ENCODE data around the gene BICRAL. TPM values are rescaled to one million over a fixed set of nuclear protein-coding genes. Genes with fewer than 3 reads are reported as not detected.

The BICRAL gene
- polyA plus RNA-seq, 1 of the 3 experiments (the other 2 are of a cell fraction), result 5.1 TPM

DNA sequence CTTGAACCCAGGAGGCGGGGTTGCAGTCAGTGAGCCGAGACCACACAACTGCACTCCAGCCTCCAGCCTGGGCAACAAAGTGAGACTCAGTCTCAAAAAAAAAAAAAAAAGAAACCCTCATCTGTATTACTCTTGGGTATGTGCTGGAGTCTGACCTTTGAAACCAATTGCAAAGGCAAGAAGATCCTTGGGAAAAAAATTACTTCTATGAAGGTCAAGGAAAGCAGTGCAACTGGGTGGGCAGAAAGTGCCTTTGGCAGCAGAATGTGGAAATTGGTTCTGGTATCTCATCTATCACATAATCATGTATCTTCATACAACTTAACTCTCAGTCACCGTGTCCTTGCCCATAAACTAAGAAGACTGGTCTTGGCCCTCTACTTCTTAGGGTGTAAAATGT lies 89.9 kb downstream of the BICRAL start:
- no peak for DNase-seq
- H3K9ac ChIP-seq, result no peak overlapping the region
- H3K4me1 ChIP-seq (ENCODE audit: control insufficient read depth in 1 of 2, insufficient read depth in 2 of 2, low read depth in 1 of 2, low read length in 1 of 2), result no peaks in the 10 kb centered on the region
- no peak overlapping the region for H3K27ac ChIP-seq (ENCODE audit: low read depth in 2 of 2, low read length in 1 of 2)
- no peaks in the 10 kb centered on the region for H3K79me2 ChIP-seq (ENCODE audit: insufficient read depth)
- H3K36me3 ChIP-seq (replicated peaks in 1 of 2; ENCODE audit: control insufficient read depth in 1 of 2, insufficient read depth in 2 of 2, low read length in 1 of 2), result peaks cover 3 to 8% of the 10 kb centered on the region in 2 experiments
- no peak overlapping the region for H3K4me3 ChIP-seq (ENCODE audit: low read depth in 2 of 2, low read length in 1 of 2)
- peaks cover 4% of the 10 kb centered on the region for H3F3A ChIP-seq (replicated peaks; ENCODE audit: insufficient read depth)
- 92% methylated on average over 3 of the region's 3 CpGs for WGBS (ENCODE audit: low lambda C conversion rate)
- no peaks in the 10 kb centered on the region for H4K20me1 ChIP-seq (ENCODE audit: insufficient read depth)
- no peaks in the 10 kb centered on the region for H3K27me3 ChIP-seq (ENCODE audit: insufficient read depth)
- CTCF ChIA-PET, result no interaction called here
- no peaks in the 10 kb centered on the region for H3K9me2 ChIP-seq
- no peaks in the 10 kb centered on the region for H3K9me3 ChIP-seq
- POLR2A ChIA-PET, result no interaction called here
- no peak overlapping the region for H2AFZ ChIP-seq (ENCODE audit: low read depth)
- TF ChIP-seq MEF2A (IDR thresholded peaks at IDR 0.05; ENCODE audit: borderline replicate concordance, low read depth), result no peak
- no peak for TF ChIP-seq GABPA (IDR thresholded peaks at IDR 0.05; ENCODE audit: low read depth)
- no peak for TF ChIP-seq EZH2phosphoT487 (IDR thresholded peaks at IDR 0.05; ENCODE audit: borderline replicate concordance, low read depth)
- TF ChIP-seq, protein P1, sequence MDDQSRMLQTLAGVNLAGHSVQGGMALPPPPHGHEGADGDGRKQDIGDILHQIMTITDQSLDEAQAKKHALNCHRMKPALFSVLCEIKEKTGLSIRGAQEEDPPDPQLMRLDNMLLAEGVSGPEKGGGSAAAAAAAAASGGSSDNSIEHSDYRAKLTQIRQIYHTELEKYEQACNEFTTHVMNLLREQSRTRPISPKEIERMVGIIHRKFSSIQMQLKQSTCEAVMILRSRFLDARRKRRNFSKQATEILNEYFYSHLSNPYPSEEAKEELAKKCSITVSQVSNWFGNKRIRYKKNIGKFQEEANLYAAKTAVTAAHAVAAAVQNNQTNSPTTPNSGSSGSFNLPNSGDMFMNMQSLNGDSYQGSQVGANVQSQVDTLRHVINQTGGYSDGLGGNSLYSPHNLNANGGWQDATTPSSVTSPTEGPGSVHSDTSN (IDR thresholded peaks at IDR 0.05), result no peak
- TF ChIP-seq, protein P2, sequence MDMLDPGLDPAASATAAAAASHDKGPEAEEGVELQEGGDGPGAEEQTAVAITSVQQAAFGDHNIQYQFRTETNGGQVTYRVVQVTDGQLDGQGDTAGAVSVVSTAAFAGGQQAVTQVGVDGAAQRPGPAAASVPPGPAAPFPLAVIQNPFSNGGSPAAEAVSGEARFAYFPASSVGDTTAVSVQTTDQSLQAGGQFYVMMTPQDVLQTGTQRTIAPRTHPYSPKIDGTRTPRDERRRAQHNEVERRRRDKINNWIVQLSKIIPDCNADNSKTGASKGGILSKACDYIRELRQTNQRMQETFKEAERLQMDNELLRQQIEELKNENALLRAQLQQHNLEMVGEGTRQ (IDR thresholded peaks at IDR 0.05; ENCODE audit: borderline replicate concordance, low read depth, low read length), result no peak
- no peak for TF ChIP-seq RXRA (IDR thresholded peaks at IDR 0.05; ENCODE audit: borderline replicate concordance, low read depth)
- H3K4me2 ChIP-seq, result no peak overlapping the region

DNA sequence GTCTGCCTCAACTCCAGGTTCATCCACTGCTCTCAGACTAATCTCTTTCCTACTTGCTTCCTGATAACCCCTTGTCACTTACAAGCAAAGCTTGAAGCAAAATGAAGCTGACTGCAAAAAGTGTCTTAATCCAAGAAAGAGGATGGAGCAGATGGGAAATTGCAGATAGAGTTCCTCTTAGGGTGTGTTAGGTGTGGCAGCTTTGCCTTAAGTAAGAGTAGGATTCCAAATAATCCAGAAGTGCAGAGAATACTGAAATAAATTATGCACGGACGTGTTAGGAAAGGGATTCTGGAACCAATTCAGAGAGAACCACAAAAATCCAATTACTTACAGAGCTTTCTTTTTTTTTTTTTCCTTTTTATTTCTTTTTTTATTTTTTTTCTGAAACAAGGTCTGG lies 91.5 kb downstream of the BICRAL start:
- DNase-seq, result no peak
- WGBS (ENCODE audit: low lambda C conversion rate), result 93% methylated on average over 2 of the region's 2 CpGs
- Histone ChIP-seq H3K4me1 (ENCODE audit: control insufficient read depth in 1 of 2, insufficient read depth in 2 of 2, low read depth in 1 of 2, low read length in 1 of 2) (no peaks in the 10 kb centered on the region), H3K36me3 (replicated peaks in 1 of 2; ENCODE audit: control insufficient read depth in 1 of 2, insufficient read depth in 2 of 2, low read length in 1 of 2) (no peaks in the 10 kb centered on the region), H4K20me1 (ENCODE audit: insufficient read depth) (no peaks in the 10 kb centered on the region), H3K4me3 (ENCODE audit: low read depth in 2 of 2, low read length in 1 of 2) (no peak overlapping the region), H3F3A (replicated peaks; ENCODE audit: insufficient read depth) (peaks cover 4% of the 10 kb centered on the region), H3K27ac (ENCODE audit: low read depth in 2 of 2, low read length in 1 of 2) (no peak overlapping the region), H2AFZ (ENCODE audit: low read depth) (no peak overlapping the region), H3K9me2 (no peaks in the 10 kb centered on the region), H3K9me3 (no peaks in the 10 kb centered on the region), H3K4me2 (no peak overlapping the region), H3K79me2 (ENCODE audit: insufficient read depth) (no peaks in the 10 kb centered on the region), H3K27me3 (ENCODE audit: insufficient read depth) (no peaks in the 10 kb centered on the region), H3K9ac (no peak overlapping the region)
- CTCF ChIA-PET, result interaction anchor here (1.1 to 1.2 kb wide), 3 partner anchors 8 to 212 kb away, joined by 3 to 5 read pairs (median 3); no protein-coding TSS in a partner anchor
- TF ChIP-seq FOXM1 (IDR thresholded peaks at IDR 0.05; ENCODE audit: low read depth), result no peak
- TF ChIP-seq CHD2 (IDR thresholded peaks at IDR 0.05; ENCODE audit: low read length, partially characterized antibody), result no peak
- TF ChIP-seq FOXJ3 (CRISPR knock-in tag; IDR thresholded peaks at IDR 0.05), result no peak
- TF ChIP-seq GABPA (IDR thresholded peaks at IDR 0.05; ENCODE audit: low read depth), result no peak
- TF ChIP-seq MXI1 (IDR thresholded peaks at IDR 0.05; ENCODE audit: low read depth, low read length), result no peak
- no peak for TF ChIP-seq YY1 (IDR thresholded peaks at IDR 0.05; ENCODE audit: low read depth)
- TF ChIP-seq, protein P3, sequence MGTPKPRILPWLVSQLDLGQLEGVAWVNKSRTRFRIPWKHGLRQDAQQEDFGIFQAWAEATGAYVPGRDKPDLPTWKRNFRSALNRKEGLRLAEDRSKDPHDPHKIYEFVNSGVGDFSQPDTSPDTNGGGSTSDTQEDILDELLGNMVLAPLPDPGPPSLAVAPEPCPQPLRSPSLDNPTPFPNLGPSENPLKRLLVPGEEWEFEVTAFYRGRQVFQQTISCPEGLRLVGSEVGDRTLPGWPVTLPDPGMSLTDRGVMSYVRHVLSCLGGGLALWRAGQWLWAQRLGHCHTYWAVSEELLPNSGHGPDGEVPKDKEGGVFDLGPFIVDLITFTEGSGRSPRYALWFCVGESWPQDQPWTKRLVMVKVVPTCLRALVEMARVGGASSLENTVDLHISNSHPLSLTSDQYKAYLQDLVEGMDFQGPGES (IDR thresholded peaks at IDR 0.05; ENCODE audit: low read depth, low read length), result no peak
- TF ChIP-seq NFIC (IDR thresholded peaks at IDR 0.05; ENCODE audit: borderline replicate concordance), result no peak
- TF ChIP-seq, protein P4, sequence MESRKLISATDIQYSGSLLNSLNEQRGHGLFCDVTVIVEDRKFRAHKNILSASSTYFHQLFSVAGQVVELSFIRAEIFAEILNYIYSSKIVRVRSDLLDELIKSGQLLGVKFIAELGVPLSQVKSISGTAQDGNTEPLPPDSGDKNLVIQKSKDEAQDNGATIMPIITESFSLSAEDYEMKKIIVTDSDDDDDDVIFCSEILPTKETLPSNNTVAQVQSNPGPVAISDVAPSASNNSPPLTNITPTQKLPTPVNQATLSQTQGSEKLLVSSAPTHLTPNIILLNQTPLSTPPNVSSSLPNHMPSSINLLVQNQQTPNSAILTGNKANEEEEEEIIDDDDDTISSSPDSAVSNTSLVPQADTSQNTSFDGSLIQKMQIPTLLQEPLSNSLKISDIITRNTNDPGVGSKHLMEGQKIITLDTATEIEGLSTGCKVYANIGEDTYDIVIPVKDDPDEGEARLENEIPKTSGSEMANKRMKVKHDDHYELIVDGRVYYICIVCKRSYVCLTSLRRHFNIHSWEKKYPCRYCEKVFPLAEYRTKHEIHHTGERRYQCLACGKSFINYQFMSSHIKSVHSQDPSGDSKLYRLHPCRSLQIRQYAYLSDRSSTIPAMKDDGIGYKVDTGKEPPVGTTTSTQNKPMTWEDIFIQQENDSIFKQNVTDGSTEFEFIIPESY (IDR thresholded peaks at IDR 0.05; ENCODE audit: borderline replicate concordance, low read depth), result no peak
- no peak for TF ChIP-seq POLR2AphosphoS5 (IDR thresholded peaks at IDR 0.05; ENCODE audit: low read depth, low read length)
- TF ChIP-seq ELF1 (IDR thresholded peaks at IDR 0.05), result no peak
- TF ChIP-seq, protein P5, sequence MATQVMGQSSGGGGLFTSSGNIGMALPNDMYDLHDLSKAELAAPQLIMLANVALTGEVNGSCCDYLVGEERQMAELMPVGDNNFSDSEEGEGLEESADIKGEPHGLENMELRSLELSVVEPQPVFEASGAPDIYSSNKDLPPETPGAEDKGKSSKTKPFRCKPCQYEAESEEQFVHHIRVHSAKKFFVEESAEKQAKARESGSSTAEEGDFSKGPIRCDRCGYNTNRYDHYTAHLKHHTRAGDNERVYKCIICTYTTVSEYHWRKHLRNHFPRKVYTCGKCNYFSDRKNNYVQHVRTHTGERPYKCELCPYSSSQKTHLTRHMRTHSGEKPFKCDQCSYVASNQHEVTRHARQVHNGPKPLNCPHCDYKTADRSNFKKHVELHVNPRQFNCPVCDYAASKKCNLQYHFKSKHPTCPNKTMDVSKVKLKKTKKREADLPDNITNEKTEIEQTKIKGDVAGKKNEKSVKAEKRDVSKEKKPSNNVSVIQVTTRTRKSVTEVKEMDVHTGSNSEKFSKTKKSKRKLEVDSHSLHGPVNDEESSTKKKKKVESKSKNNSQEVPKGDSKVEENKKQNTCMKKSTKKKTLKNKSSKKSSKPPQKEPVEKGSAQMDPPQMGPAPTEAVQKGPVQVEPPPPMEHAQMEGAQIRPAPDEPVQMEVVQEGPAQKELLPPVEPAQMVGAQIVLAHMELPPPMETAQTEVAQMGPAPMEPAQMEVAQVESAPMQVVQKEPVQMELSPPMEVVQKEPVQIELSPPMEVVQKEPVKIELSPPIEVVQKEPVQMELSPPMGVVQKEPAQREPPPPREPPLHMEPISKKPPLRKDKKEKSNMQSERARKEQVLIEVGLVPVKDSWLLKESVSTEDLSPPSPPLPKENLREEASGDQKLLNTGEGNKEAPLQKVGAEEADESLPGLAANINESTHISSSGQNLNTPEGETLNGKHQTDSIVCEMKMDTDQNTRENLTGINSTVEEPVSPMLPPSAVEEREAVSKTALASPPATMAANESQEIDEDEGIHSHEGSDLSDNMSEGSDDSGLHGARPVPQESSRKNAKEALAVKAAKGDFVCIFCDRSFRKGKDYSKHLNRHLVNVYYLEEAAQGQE (IDR thresholded peaks at IDR 0.05; ENCODE audit: low read depth, low read length), result no peak
- POLR2A ChIA-PET, result no interaction called here
